NB4 (cell line): ENCODE measurements around the gene HIVEP2.

ENCODE experiments used
- CTCF ChIP-seq: IDR thresholded peaks from one replicate; pipeline ENCODE4 v1.5.1; 2012; ENCODE audit warnings: low read depth, low read length
- MAX ChIP-seq: IDR thresholded peaks from 2 replicates; pipeline ENCODE4 v1.6.1; 2011; ENCODE audit warnings: low read depth, low read length
- MYC ChIP-seq: IDR thresholded peaks from 2 replicates; pipeline ENCODE4 v1.6.1; 2011; ENCODE audit warnings: low read depth, low read length
- POLR2A ChIP-seq: IDR thresholded peaks from 2 replicates; pipeline ENCODE4 v1.6.1; 2011; ENCODE audit warnings: mild to moderate bottlenecking; ENCODE audit not compliant: insufficient read length; ENCODE audit errors: extremely low read depth

- TF ChIP-seq CTCF (no peak), POLR2A (no peak), MYC (no peak), MAX (no peak)
Measured at GRCh38 chr6:142860498-142860897, 84.5 kb downstream of the HIVEP2 start.
